OCI-LY3 (cell line): ENCODE results near the gene PFDN1.

Source experiments
- H2AFZ ChIP-seq: fragments of 200-600, 300-600 bp; shearing (Covaris generic); 2 replicates; pipeline ENCODE4 v1.6.0; 2014; ENCODE audit warnings: antibody characterized with exemption, low read depth, low read length
- H3K27ac ChIP-seq: fragments of 200-600, 300-600 bp; sonication (generic); 2 replicates; pipeline ENCODE4 v1.5.1; 2014; ENCODE audit warnings: mild to moderate bottlenecking, low read length, moderate library complexity, mixed read lengths
- H3K27me3 ChIP-seq: fragments of 200-600, 300-600 bp; sonication (generic); 2 replicates; pipeline ENCODE4 v1.6.1; 2014; ENCODE audit warnings: low read depth, low read length, mixed read lengths
- H3K36me3 ChIP-seq: fragments of 200-600, 300-600 bp; sonication (generic); replicated peaks from 2 replicates; pipeline ENCODE3; 2014; ENCODE audit warnings: low read depth, low read length, mixed read lengths
- H3K4me1 ChIP-seq: fragments of 300-600, 200-600 bp; sonication (generic); 2 replicates; pipeline ENCODE4 v1.6.1; 2014; ENCODE audit warnings: low read length, mixed read lengths
- H3K4me2 ChIP-seq: fragments of 200-600, 300-600 bp; sonication (generic); 2 replicates; pipeline ENCODE4 v1.6.1; 2014; ENCODE audit warnings: low read length, mixed read lengths
- H3K4me3 ChIP-seq: fragments of 300-600, 200-600 bp; sonication (generic); 2 replicates; pipeline ENCODE4 v1.5.1; 2014; ENCODE audit warnings: antibody characterized with exemption, mild to moderate bottlenecking, low read length, moderate library complexity
- H3K79me2 ChIP-seq: fragments of 300-600, 200-600 bp; shearing (Covaris generic); 2 replicates; pipeline ENCODE4 v1.6.1; 2014; ENCODE audit warnings: mild to moderate bottlenecking, low read length, mixed read lengths
- H3K9ac ChIP-seq: fragments of 300-600, 200-600 bp; shearing (Covaris generic); 2 replicates; pipeline ENCODE4 v1.6.0; 2014; ENCODE audit warnings: mild to moderate bottlenecking, low read length, moderate library complexity
- H3K9me3 ChIP-seq: fragments of 200-600, 300-600 bp; shearing (Covaris generic); 2 replicates; pipeline ENCODE4 v1.6.1; 2014; ENCODE audit warnings: low read length, mixed read lengths; ENCODE audit not compliant: insufficient read depth
- H4K20me1 ChIP-seq: fragments of 200-600, 300-600 bp; sonication (generic); 2 replicates; pipeline ENCODE4 v1.6.1; 2016; ENCODE audit warnings: low read length, mixed read lengths; ENCODE audit not compliant: insufficient read depth
- EZH2phosphoT487 ChIP-seq: fragments of 200-600 bp; shearing (Covaris generic); IDR thresholded peaks from 2 replicates; pipeline ENCODE4 v1.6.1; 2018; ENCODE audit warnings: antibody characterized with exemption, mixed run types, low read depth
- TF ChIP-seq, protein P1 (sequence below): fragments of 200-600, 300-600 bp; sonication (generic); IDR thresholded peaks from 2 replicates; pipeline ENCODE4 v1.5.1; 2014; ENCODE audit warnings: antibody characterized with exemption, low read length, low read depth

PFDN1 gene

DNA sequence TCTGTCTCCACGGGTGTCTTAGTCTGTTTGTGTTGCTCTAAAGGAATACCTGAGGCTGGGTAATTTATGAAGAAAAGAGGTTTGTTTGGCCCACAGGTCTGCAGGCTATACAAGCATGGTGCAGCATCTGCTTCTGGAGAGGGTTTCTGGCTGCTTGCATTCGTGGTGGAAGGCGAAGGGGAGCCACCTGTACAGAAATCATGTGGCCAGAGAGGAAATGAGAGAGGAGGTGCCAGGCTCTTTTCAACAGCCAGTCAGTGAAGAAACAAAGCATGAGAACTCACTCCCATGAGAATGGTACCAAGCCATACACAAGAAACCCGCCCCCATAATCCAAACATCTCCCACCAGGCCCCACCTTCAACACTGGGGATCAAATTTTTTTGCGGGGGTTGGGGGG, 53.4 kb downstream of the PFDN1 start:
- no peak overlapping the region for H3K4me3 ChIP-seq
- no peak overlapping the region for H3K27ac ChIP-seq
- no peak overlapping the region for H2AFZ ChIP-seq
- peaks cover 30% of the 10 kb centered on the region for H4K20me1 ChIP-seq
- no peaks in the 10 kb centered on the region for H3K27me3 ChIP-seq
- no peaks in the 10 kb centered on the region for H3K9me3 ChIP-seq
- H3K4me2 ChIP-seq = peak overlapping the region; percentile 31
- peaks cover 40% of the 10 kb centered on the region for H3K4me1 ChIP-seq
- H3K36me3 ChIP-seq = peaks cover 5% of the 10 kb centered on the region
- TF ChIP-seq, protein P1, sequence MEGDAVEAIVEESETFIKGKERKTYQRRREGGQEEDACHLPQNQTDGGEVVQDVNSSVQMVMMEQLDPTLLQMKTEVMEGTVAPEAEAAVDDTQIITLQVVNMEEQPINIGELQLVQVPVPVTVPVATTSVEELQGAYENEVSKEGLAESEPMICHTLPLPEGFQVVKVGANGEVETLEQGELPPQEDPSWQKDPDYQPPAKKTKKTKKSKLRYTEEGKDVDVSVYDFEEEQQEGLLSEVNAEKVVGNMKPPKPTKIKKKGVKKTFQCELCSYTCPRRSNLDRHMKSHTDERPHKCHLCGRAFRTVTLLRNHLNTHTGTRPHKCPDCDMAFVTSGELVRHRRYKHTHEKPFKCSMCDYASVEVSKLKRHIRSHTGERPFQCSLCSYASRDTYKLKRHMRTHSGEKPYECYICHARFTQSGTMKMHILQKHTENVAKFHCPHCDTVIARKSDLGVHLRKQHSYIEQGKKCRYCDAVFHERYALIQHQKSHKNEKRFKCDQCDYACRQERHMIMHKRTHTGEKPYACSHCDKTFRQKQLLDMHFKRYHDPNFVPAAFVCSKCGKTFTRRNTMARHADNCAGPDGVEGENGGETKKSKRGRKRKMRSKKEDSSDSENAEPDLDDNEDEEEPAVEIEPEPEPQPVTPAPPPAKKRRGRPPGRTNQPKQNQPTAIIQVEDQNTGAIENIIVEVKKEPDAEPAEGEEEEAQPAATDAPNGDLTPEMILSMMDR = no peak
- TF ChIP-seq EZH2phosphoT487 = no peak
- no peak overlapping the region for H3K9ac ChIP-seq
- H3K79me2 ChIP-seq = peaks cover 2% of the 10 kb centered on the region; the same call in 1 of the 2 replicates

DNA sequence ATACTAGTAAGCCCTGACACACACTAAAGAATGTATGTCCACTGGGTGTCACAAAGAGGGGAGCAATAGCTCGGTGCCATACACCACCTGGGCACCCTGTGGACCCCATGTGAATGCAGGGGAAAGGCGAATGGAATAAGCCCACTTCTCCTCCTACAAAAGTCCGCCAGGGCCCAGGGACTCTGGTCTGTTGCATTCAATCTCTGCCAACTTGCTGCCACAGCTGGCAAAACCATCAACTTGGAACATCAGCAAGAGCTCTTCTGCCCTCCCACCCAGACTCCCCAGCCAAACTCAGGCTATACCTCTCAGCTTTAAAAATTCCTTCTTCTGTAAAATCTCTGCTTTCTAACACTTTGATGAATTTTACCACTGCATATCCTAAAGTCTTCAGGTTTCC, 54.5 kb downstream of the PFDN1 start:
- Histone ChIP-seq H3K4me1 (peaks cover 40% of the 10 kb centered on the region), H3K4me3 (no peak overlapping the region), H3K9ac (no peak overlapping the region), H3K27ac (no peak overlapping the region), H3K27me3 (no peaks in the 10 kb centered on the region), H3K36me3 (peaks cover 5% of the 10 kb centered on the region), H3K4me2 (no peak overlapping the region), H3K79me2 (peaks cover 2% of the 10 kb centered on the region; the same call in 1 of the 2 replicates), H2AFZ (no peak overlapping the region), H3K9me3 (no peaks in the 10 kb centered on the region), H4K20me1 (peaks cover 30% of the 10 kb centered on the region)
- TF ChIP-seq, protein P1 = no peak
- TF ChIP-seq EZH2phosphoT487 = no peak

DNA sequence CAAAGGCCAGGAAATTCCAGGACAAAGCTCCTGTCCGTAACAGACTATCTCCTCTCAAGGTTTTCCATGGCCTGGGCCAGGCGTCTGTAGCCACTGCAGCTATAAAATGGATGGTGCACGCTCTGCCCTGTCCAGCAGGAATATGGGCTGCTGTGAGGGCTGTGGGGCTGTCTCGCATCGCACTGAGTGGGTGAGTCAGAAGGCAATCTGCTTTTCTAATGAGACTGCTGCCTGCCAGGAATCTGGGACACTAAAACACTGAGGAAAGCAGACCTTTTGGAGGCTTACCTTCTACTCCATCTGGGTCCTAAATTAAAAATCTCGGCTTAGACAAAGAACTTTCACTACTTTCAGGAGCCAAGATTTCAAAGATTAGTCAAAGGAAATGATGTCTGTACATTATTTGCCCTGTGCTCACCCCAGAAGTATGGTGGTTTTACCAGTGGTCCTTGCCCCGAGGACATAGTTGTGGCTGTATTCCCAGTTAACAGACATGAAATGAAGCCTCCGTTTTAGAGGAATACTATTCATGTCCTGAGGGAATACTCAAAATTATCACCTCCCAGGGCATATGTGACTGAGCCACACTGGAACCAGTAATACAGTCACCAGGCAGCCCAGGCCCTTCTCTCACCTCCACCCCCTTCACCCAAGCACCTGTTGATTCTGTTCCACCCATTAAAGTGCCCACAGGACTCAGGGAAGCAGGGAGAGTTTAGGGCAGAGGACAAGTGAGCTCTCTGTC, 56.4 kb downstream of the PFDN1 start:
- H2AFZ ChIP-seq = no peak overlapping the region
- H3K27me3 ChIP-seq = no peaks in the 10 kb centered on the region
- H3K27ac ChIP-seq = no peak overlapping the region
- H3K79me2 ChIP-seq = 0 out of 2 replicates have a peak, but pooled peaks cover 2% of the 10 kb centered on the region
- TF ChIP-seq, protein P1 = no peak
- TF ChIP-seq EZH2phosphoT487 = no peak
- H3K4me3 ChIP-seq = no peak overlapping the region
- H3K9me3 ChIP-seq = no peaks in the 10 kb centered on the region
- peaks cover 20% of the 10 kb centered on the region for H4K20me1 ChIP-seq
- H3K9ac ChIP-seq = no peak overlapping the region
- no peak overlapping the region for H3K4me2 ChIP-seq
- H3K4me1 ChIP-seq = peaks cover 32% of the 10 kb centered on the region
- H3K36me3 ChIP-seq = peaks cover 3% of the 10 kb centered on the region

DNA sequence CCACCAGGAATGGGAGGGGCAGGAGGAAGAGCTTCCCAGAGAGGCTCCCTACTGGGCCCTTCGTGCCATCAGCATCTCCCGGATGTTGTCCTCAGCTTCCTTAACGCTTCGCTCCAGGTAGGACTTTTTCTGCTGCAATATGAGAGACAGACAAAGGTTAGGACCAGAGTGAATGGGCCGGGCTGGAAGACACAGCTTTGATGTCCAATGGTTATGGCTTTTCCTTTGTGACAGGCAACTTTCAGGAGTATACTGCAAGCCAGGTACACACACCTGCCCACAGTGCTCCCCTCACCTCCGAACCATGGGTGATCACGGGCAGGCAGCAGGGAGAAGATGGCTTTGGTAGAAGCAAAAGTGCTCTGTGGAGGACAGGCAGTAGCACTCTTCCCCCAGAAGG, 57.0 kb downstream of the PFDN1 start:
- H3K9ac ChIP-seq = no peak overlapping the region
- no peak for TF ChIP-seq EZH2phosphoT487
- TF ChIP-seq, protein P1 = no peak
- peaks cover 3% of the 10 kb centered on the region for H3K36me3 ChIP-seq
- H3K4me3 ChIP-seq = no peak overlapping the region
- no peak overlapping the region for H2AFZ ChIP-seq
- no peak overlapping the region for H3K27ac ChIP-seq
- H3K4me1 ChIP-seq = peaks cover 27% of the 10 kb centered on the region
- H3K27me3 ChIP-seq = no peaks in the 10 kb centered on the region
- H3K9me3 ChIP-seq = no peaks in the 10 kb centered on the region
- no peak overlapping the region for H3K4me2 ChIP-seq
- H4K20me1 ChIP-seq = peaks cover 16% of the 10 kb centered on the region
- no peaks in the 10 kb centered on the region for H3K79me2 ChIP-seq
